Effector memory CD4-positive, alpha-beta T cell (primary cell): Measurements from ENCODE around the gene CTSS.

ENCODE experiments used
- DNase-seq, 3 donors: peaks; one replicate each; pipeline ENCODE4 v3.0.0-alpha.2; 2020
- H3K27ac ChIP-seq: 2 replicates; pipeline ENCODE4 v1.7.0; 2013; ENCODE audit warnings: mild to moderate bottlenecking, low read length, moderate library complexity; ENCODE audit not compliant: insufficient read depth, poor library complexity, severe bottlenecking
- H3K27me3 ChIP-seq: replicated peaks from 2 replicates; pipeline ENCODE4 v1.7.0; 2013; ENCODE audit warnings: mild to moderate bottlenecking, low read length; ENCODE audit not compliant: insufficient read depth, control insufficient read depth, poor library complexity, severe bottlenecking
- H3K36me3 ChIP-seq: 2 replicates; pipeline ENCODE4 v1.7.0; 2013; ENCODE audit warnings: mild to moderate bottlenecking, low read length, moderate library complexity; ENCODE audit not compliant: control insufficient read depth, insufficient read depth
- H3K4me1 ChIP-seq: 2 replicates; pipeline ENCODE4 v1.7.0; 2013; ENCODE audit warnings: low read length, mild to moderate bottlenecking; ENCODE audit not compliant: control insufficient read depth, insufficient read depth, poor library complexity, severe bottlenecking
- H3K4me3 ChIP-seq: 2 replicates; pipeline ENCODE4 v1.7.0; 2013; ENCODE audit warnings: low read length, low read depth, mild to moderate bottlenecking; ENCODE audit not compliant: insufficient read depth, poor library complexity, severe bottlenecking
- H3K9me3 ChIP-seq: 2 replicates; pipeline ENCODE4 v1.7.0; 2013; ENCODE audit warnings: mild to moderate bottlenecking, low read length, moderate library complexity; ENCODE audit not compliant: control insufficient read depth
- total RNA-seq, 3 donors: gene quantifications; one replicate each; lab custom pipeline; 2026; lab: John Stamatoyannopoulos, UW

Gene CTSS
- 84.9 to 156 (median 148) reads per million in 3 donors for total RNA-seq

GRCh38 chr1:150765296-150765976 is at the start of gene CTSS:
CTSS (minus strand) TSS chr1:150765778; CDS start chr1:150764763, 1,015 bp downstream.
- DNase-seq: no peak
- Histone ChIP-seq H3K27me3 (no peaks in the 10 kb centered on the region), H3K4me1 (peaks cover 24% of the 10 kb centered on the region), H3K9me3 (no peaks in the 10 kb centered on the region), H3K27ac (peak within 1 kb of the TSS; percentile 53), H3K4me3 (peak within 1 kb of the TSS; percentile 58), H3K36me3 (peaks cover 2% of the 10 kb centered on the region)

GRCh38 chr1:150813028-150813707 is 47.6 kb upstream of the CTSS start:
- Histone ChIP-seq H3K36me3 (peaks cover 55% of the 10 kb centered on the region), H3K9me3 (no peaks in the 10 kb centered on the region), H3K27me3 (no peaks in the 10 kb centered on the region), H3K27ac (no peak overlapping the region), H3K4me1 (no peaks in the 10 kb centered on the region), H3K4me3 (no peak overlapping the region)
- no peak for DNase-seq

- peaks cover 37% of the 10 kb centered on the region for H3K36me3 ChIP-seq
- no peak overlapping the region for H3K27ac ChIP-seq
- no peak for DNase-seq
- no peaks in the 10 kb centered on the region for H3K4me1 ChIP-seq
- H3K9me3 ChIP-seq: no peaks in the 10 kb centered on the region
- no peak overlapping the region for H3K4me3 ChIP-seq
- H3K27me3 ChIP-seq: no peaks in the 10 kb centered on the region
Measured at GRCh38 chr1:150810958-150811659, 45.5 kb upstream of the CTSS start.

- H3K9me3 ChIP-seq: no peaks in the 10 kb centered on the region
- no peaks in the 10 kb centered on the region for H3K4me1 ChIP-seq
- H3K27ac ChIP-seq: no peak overlapping the region
- peaks cover 34% of the 10 kb centered on the region for H3K36me3 ChIP-seq
- no peak for DNase-seq
- no peaks in the 10 kb centered on the region for H3K27me3 ChIP-seq
- no peak overlapping the region for H3K4me3 ChIP-seq
Measured at GRCh38 chr1:150809651-150810050, 44.1 kb upstream of the CTSS start.

GRCh38 chr1:150808846-150809245 is 43.3 kb upstream of the CTSS start:
- H3K36me3 ChIP-seq: peaks cover 30% of the 10 kb centered on the region
- H3K27ac ChIP-seq: no peak overlapping the region
- H3K27me3 ChIP-seq: no peaks in the 10 kb centered on the region
- H3K4me1 ChIP-seq: no peaks in the 10 kb centered on the region
- no peak overlapping the region for H3K4me3 ChIP-seq
- no peak for DNase-seq
- H3K9me3 ChIP-seq: no peaks in the 10 kb centered on the region

GRCh38 chr1:150808121-150808520 is 42.5 kb upstream of the CTSS start, which contains the start of gene CTSK:
CTSK (minus strand) TSS chr1:150808260; CDS start chr1:150806805, 1,455 bp downstream.
- Histone ChIP-seq H3K4me3 (no peak within 1 kb of the TSS), H3K9me3 (no peaks in the 10 kb centered on the region), H3K36me3 (peaks cover 23% of the 10 kb centered on the region), H3K4me1 (no peaks in the 10 kb centered on the region), H3K27ac (no peak within 1 kb of the TSS), H3K27me3 (no peaks in the 10 kb centered on the region)
- no peak for DNase-seq

- no peak overlapping the region for H3K4me3 ChIP-seq
- H3K27ac ChIP-seq: no peak overlapping the region
- DNase-seq: no peak
- H3K36me3 ChIP-seq: peaks cover 16% of the 10 kb centered on the region
- H3K27me3 ChIP-seq: no peaks in the 10 kb centered on the region
- no peaks in the 10 kb centered on the region for H3K4me1 ChIP-seq
- no peaks in the 10 kb centered on the region for H3K9me3 ChIP-seq
Measured at GRCh38 chr1:150807249-150808023, 41.9 kb upstream of the CTSS start.

- Histone ChIP-seq H3K4me1 (no peaks in the 10 kb centered on the region), H3K36me3 (peaks cover 1% of the 10 kb centered on the region), H3K4me3 (no peak overlapping the region), H3K9me3 (no peaks in the 10 kb centered on the region), H3K27me3 (no peaks in the 10 kb centered on the region), H3K27ac (no peak overlapping the region)
- DNase-seq: no peak
Measured at GRCh38 chr1:150805899-150806298, 40.3 kb upstream of the CTSS start.

GRCh38 chr1:150804671-150805070 is 39.1 kb upstream of the CTSS start:
- Histone ChIP-seq H3K9me3 (no peaks in the 10 kb centered on the region), H3K4me3 (no peak overlapping the region), H3K4me1 (no peaks in the 10 kb centered on the region), H3K27me3 (no peaks in the 10 kb centered on the region), H3K27ac (no peak overlapping the region), H3K36me3 (no peaks in the 10 kb centered on the region)
- DNase-seq: no peak
